Trophoblast cell (in vitro differentiated cells and primary cell): ENCODE data around the gene AMD1. TPM values are rescaled to one million over a fixed set of nuclear protein-coding genes. Genes with fewer than 3 reads are reported as not detected.

Source experiments
- DNase-seq, 2 donors: peaks; one replicate each; pipeline ENCODE4 v3.0.0-alpha.2; 2016
- H2AFZ ChIP-seq: 2 replicates; pipeline ENCODE4 v1.6.1; 2013; ENCODE audit warnings: low read length, moderate library complexity, mild to moderate bottlenecking; ENCODE audit not compliant: insufficient read depth, poor library complexity
- H2AK5ac ChIP-seq: 2 replicates; pipeline ENCODE4 v1.6.1; 2013; ENCODE audit warnings: mild to moderate bottlenecking, low read length
- H2BK120ac ChIP-seq: 2 replicates; pipeline ENCODE4 v1.6.1; 2013; ENCODE audit warnings: low read length, mild to moderate bottlenecking, moderate library complexity; ENCODE audit not compliant: insufficient read depth, poor library complexity
- H2BK12ac ChIP-seq: 2 replicates; pipeline ENCODE4 v1.6.1; 2013; ENCODE audit warnings: mild to moderate bottlenecking, low read length, moderate library complexity
- H2BK5ac ChIP-seq: 2 replicates; pipeline ENCODE4 v1.6.1; 2013; ENCODE audit warnings: low read length, low read depth, moderate library complexity, mild to moderate bottlenecking; ENCODE audit not compliant: poor library complexity
- H3K14ac ChIP-seq: 2 replicates; pipeline ENCODE4 v1.6.1; 2013; ENCODE audit warnings: mild to moderate bottlenecking, low read length
- H3K18ac ChIP-seq: 2 replicates; pipeline ENCODE4 v1.6.1; 2013; ENCODE audit warnings: mild to moderate bottlenecking, low read length
- H3K23ac ChIP-seq: 2 replicates; pipeline ENCODE4 v1.6.1; 2013; ENCODE audit warnings: low read length
- H3K27ac ChIP-seq: 2 replicates; pipeline ENCODE4 v1.5.1; 2013; ENCODE audit warnings: low read depth, mild to moderate bottlenecking, inconsistent platforms, low read length, moderate library complexity
- H3K27me3 ChIP-seq: 2 replicates; pipeline ENCODE4 v1.6.1; 2013; ENCODE audit warnings: inconsistent platforms, mild to moderate bottlenecking, low read length, moderate library complexity; ENCODE audit not compliant: insufficient read depth
- H3K36me3 ChIP-seq, 2 experiments: 1 replicate in 1 of 2; 2 replicates in 1 of 2; pipeline ENCODE4 v1.6.1; 2013; ENCODE audit warnings: low read length in 2 of 2, mild to moderate bottlenecking in 2 of 2, moderate library complexity in 1 of 2; ENCODE audit not compliant: insufficient read depth in 2 of 2, control insufficient read depth in 1 of 2
- H3K4ac ChIP-seq: 2 replicates; pipeline ENCODE4 v1.6.1; 2013; ENCODE audit warnings: low read depth, mild to moderate bottlenecking, low read length, moderate library complexity
- H3K4me1 ChIP-seq, 2 experiments: 1 replicate in 1 of 2; 2 replicates in 1 of 2; pipeline ENCODE4 v1.6.1; 2013; ENCODE audit warnings: low read length in 2 of 2, mild to moderate bottlenecking in 2 of 2, moderate library complexity in 1 of 2; ENCODE audit not compliant: insufficient read depth in 2 of 2, control insufficient read depth in 1 of 2
- H3K4me2 ChIP-seq: 2 replicates; pipeline ENCODE4 v1.6.1; 2013; ENCODE audit warnings: inconsistent platforms, mild to moderate bottlenecking, low read length, moderate library complexity
- H3K4me3 ChIP-seq: 2 replicates; pipeline ENCODE4 v1.5.1; 2013; ENCODE audit warnings: mild to moderate bottlenecking, low read depth, low read length, inconsistent platforms
- H3K79me1 ChIP-seq: one replicate; pipeline ENCODE4 v1.6.1; 2013; ENCODE audit warnings: low read length
- H3K79me2 ChIP-seq: 2 replicates; pipeline ENCODE4 v1.6.1; 2013; ENCODE audit warnings: low read length, mild to moderate bottlenecking; ENCODE audit not compliant: control insufficient read depth, insufficient read depth, poor library complexity
- H3K9ac ChIP-seq: 2 replicates; pipeline ENCODE4 v1.6.1; 2013; ENCODE audit warnings: mild to moderate bottlenecking, low read length
- H3K9me3 ChIP-seq: 2 replicates; pipeline ENCODE4 v1.6.1; 2013; ENCODE audit warnings: low read depth, mild to moderate bottlenecking, control low read depth, inconsistent platforms, low read length; ENCODE audit not compliant: insufficient read depth
- H4K12ac ChIP-seq: 2 replicates; pipeline ENCODE4 v1.6.1; 2013; ENCODE audit warnings: low read depth, mild to moderate bottlenecking, low read length, moderate library complexity
- H4K8ac ChIP-seq: 2 replicates; pipeline ENCODE4 v1.6.1; 2013; ENCODE audit warnings: low read depth, mild to moderate bottlenecking, low read length, moderate library complexity
- H4K91ac ChIP-seq: one replicate; pipeline ENCODE4 v1.6.1; 2013; ENCODE audit warnings: low read depth, mild to moderate bottlenecking, low read length, moderate library complexity
- WGBS: extraction: QIAGEN DNeasy Blood & Tissue Kit; methylation state at CpG from one replicate; pipeline ENCODE4 v1.1.7; 2013; ENCODE audit warnings: missing lambda C conversion rate; ENCODE audit not compliant: insufficient read length, insufficient coverage; ENCODE audit errors: extremely low coverage; 5-methylcytosine and 5-hydroxymethylcytosine counted together
- polyA plus RNA-seq: library from polyadenylated mRNA; stranded (reverse); fragments of 200-250 nt; gene quantifications from 2 replicates; pipeline ENCODE4 v1.2.3, GENCODE V29; 2013

The AMD1 gene
- 164 and 176 TPM in 2 replicates for polyA plus RNA-seq

GRCh38 chr6:110873981-110874879, at the start of gene AMD1:
Gene AMD1 (plus strand): TSS chr6:110874785. CDS start chr6:110875106, 321 bp downstream.
- H2BK5ac ChIP-seq = peak within 1 kb of the TSS; percentile 88
- peak within 1 kb of the TSS; percentile 95 for H2AK5ac ChIP-seq
- DNase-seq = peak; percentile 98
- H3K9me3 ChIP-seq = no peaks in the 10 kb centered on the region
- peaks cover 23% of the 10 kb centered on the region for H3K79me2 ChIP-seq
- peak within 1 kb of the TSS; percentile 97 for H3K4ac ChIP-seq
- H3K23ac ChIP-seq = no peak within 1 kb of the TSS
- peaks cover 2% of the 10 kb centered on the region in 2 experiments for H3K4me1 ChIP-seq
- peak within 1 kb of the TSS; percentile 92 for H3K4me2 ChIP-seq
- H2BK12ac ChIP-seq = no peak within 1 kb of the TSS
- H3K36me3 ChIP-seq = no peaks in the 10 kb centered on the region
- H3K18ac ChIP-seq = peak within 1 kb of the TSS; percentile 80
- H3K27me3 ChIP-seq = no peaks in the 10 kb centered on the region
- peak within 1 kb of the TSS; percentile 97 for H3K9ac ChIP-seq
- peak within 1 kb of the TSS; percentile 98 for H3K4me3 ChIP-seq
- peak within 1 kb of the TSS; percentile 92 for H2AFZ ChIP-seq
- peak within 1 kb of the TSS; percentile 89 for H4K8ac ChIP-seq
- peak within 1 kb of the TSS; percentile 98 for H3K14ac ChIP-seq
- peak within 1 kb of the TSS; percentile 77 for H4K12ac ChIP-seq
- H4K91ac ChIP-seq = peak within 1 kb of the TSS; percentile 93
- H2BK120ac ChIP-seq = peak within 1 kb of the TSS; percentile 92
- H3K27ac ChIP-seq = peak within 1 kb of the TSS; percentile 87
- no CpG with 5 or more reads among the region's 59 CpGs for WGBS
- H3K79me1 ChIP-seq = peaks cover 19% of the 10 kb centered on the region

DNA sequence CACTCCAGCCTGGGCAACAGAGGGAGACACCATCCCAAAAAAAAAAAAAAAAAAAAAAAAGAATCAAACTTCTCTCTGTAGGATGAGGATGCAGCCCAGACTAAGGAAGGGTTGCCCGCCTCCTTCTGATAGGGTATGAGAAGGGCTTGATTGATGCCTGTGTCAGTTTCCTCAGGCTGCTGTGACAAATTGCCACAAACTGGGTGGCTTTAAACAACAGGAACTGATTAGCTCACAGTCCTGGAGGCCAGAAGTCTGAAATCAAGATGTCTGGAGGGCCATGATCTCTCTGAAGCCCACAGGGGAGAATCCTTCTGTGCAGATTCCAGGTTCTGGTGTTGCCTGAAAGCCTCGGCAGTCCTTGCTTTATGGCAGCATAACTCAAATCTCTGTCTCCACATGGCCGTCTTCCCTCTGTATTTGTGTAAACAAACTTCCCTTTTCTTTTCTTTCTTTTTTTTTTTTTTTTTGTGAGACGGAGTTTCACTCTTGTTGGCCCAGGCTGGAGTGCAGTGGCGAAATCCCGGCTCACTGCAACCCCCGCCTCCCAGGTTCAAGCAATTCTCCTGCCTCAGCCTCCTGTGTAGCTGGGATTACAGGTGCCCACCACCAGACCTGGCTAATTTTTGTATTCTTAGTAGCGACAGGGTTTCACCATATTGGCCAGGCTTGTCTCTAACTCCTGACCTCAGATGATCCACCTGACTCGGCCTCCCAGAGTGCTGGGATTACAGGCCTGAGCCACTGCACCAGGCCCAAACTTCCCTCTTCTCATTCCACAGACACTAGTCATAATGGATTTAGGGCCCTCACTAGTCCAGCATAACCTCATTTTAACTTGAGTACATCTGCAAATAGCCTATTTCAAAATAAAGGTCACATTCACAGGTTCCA, 48.1 kb upstream of the AMD1 start:
- WGBS = no CpG with 5 or more reads among the region's 9 CpGs
- no peaks in the 10 kb centered on the region for H3K36me3 ChIP-seq
- no peak overlapping the region for H2BK120ac ChIP-seq
- no peaks in the 10 kb centered on the region for H3K9me3 ChIP-seq
- no peak overlapping the region for H4K8ac ChIP-seq
- no peak overlapping the region for H3K4me3 ChIP-seq
- peak overlapping the region; percentile 11 for H2AFZ ChIP-seq
- no peak overlapping the region for H2BK12ac ChIP-seq
- H3K9ac ChIP-seq = no peak overlapping the region
- peak overlapping the region; percentile 12 for H3K4me2 ChIP-seq
- H3K27ac ChIP-seq = peak overlapping the region; percentile 63
- no peak overlapping the region for H2BK5ac ChIP-seq
- H3K23ac ChIP-seq = no peak overlapping the region
- peak; percentile 37 to 61 for DNase-seq
- no peak overlapping the region for H3K4ac ChIP-seq
- no peak overlapping the region for H3K18ac ChIP-seq
- no peaks in the 10 kb centered on the region for H3K79me2 ChIP-seq
- no peaks in the 10 kb centered on the region for H3K27me3 ChIP-seq
- peaks cover 9% of the 10 kb centered on the region for H3K79me1 ChIP-seq
- H4K91ac ChIP-seq = no peak overlapping the region
- H3K4me1 ChIP-seq = peaks cover 0 to 3% of the 10 kb centered on the region in 2 experiments
- no peak overlapping the region for H3K14ac ChIP-seq
- H4K12ac ChIP-seq = no peak overlapping the region
- H2AK5ac ChIP-seq = no peak overlapping the region

DNA sequence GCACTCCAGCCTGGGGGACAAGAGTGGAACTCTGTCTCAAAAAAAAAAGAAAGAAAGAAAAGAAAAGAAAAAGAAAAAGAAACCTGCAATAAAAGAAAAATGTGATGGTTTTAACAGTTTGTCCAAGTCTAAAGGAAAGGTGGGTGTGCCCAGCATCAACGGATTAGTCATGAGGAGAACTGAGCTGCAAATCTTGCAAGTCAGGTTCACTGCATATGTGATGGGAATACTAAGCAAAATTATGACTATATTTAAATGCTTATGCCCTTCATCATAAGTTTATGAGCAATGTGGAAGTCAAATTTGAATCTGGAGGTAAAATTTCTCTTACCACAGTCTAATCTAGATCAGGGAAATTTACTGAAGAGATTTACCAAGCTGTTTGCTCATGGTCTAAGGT, 46.2 kb upstream of the AMD1 start:
- no peak overlapping the region for H3K27ac ChIP-seq
- H3K18ac ChIP-seq = no peak overlapping the region
- H3K4me2 ChIP-seq = no peak overlapping the region
- peak in 1 of 2 donors; percentile 42 for DNase-seq
- H2BK12ac ChIP-seq = no peak overlapping the region
- no CpG with 5 or more reads among the region's 1 CpG for WGBS
- peaks cover 9% of the 10 kb centered on the region for H3K79me1 ChIP-seq
- no peak overlapping the region for H4K12ac ChIP-seq
- H3K4ac ChIP-seq = no peak overlapping the region
- H2BK5ac ChIP-seq = no peak overlapping the region
- no peak overlapping the region for H3K14ac ChIP-seq
- H3K9ac ChIP-seq = no peak overlapping the region
- H3K4me1 ChIP-seq = no peaks in the 10 kb centered on the region
- H3K27me3 ChIP-seq = no peaks in the 10 kb centered on the region
- no peak overlapping the region for H2AFZ ChIP-seq
- H2AK5ac ChIP-seq = no peak overlapping the region
- H3K36me3 ChIP-seq = no peaks in the 10 kb centered on the region
- H4K8ac ChIP-seq = no peak overlapping the region
- no peak overlapping the region for H3K23ac ChIP-seq
- no peaks in the 10 kb centered on the region for H3K79me2 ChIP-seq
- H3K4me3 ChIP-seq = no peak overlapping the region
- H2BK120ac ChIP-seq = no peak overlapping the region
- H3K9me3 ChIP-seq = no peaks in the 10 kb centered on the region
- no peak overlapping the region for H4K91ac ChIP-seq

DNA sequence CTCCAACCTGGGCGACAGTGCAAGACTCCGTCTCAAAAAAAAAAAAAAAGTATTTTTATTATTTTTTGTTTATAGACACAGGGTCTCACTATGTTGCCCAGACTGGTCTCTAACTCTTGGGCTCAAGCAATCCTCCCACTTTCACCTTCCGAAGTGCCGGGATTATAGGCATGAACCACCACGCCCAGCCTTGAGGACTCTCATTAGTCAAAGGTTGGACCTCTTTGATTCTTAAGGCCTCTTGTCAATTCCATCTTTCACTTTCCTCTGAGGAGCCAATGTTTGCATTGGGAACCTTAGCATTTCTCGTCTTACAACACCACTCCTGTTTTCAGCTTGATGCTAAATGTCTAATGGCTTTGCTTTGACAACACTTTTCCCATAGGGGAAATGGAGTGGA, 43.2 kb upstream of the AMD1 start:
- H2BK120ac ChIP-seq = no peak overlapping the region
- no CpG with 5 or more reads among the region's 6 CpGs for WGBS
- no peak overlapping the region for H2BK5ac ChIP-seq

More for the DNA sequence above, 43.2 kb upstream of the AMD1 start:
- Histone ChIP-seq H3K36me3 (no peaks in the 10 kb centered on the region), H2AFZ (no peak overlapping the region), H4K8ac (no peak overlapping the region), H3K79me1 (peaks cover 3% of the 10 kb centered on the region), H3K27ac (no peak overlapping the region), H4K91ac (no peak overlapping the region), H3K4me3 (no peak overlapping the region), H3K4me1 (no peaks in the 10 kb centered on the region), H3K9me3 (no peaks in the 10 kb centered on the region), H3K18ac (no peak overlapping the region), H3K79me2 (no peaks in the 10 kb centered on the region), H3K9ac (no peak overlapping the region), H3K23ac (no peak overlapping the region), H3K4ac (no peak overlapping the region), H2BK12ac (no peak overlapping the region), H3K14ac (no peak overlapping the region), H3K27me3 (no peaks in the 10 kb centered on the region), H3K4me2 (no peak overlapping the region), H4K12ac (no peak overlapping the region), H2AK5ac (no peak overlapping the region)
- DNase-seq = no peak
